K562 (cell line): ENCODE results near the gene LRRC58. TPM values are rescaled to one million over a fixed set of nuclear protein-coding genes. Genes with fewer than 3 reads are reported as not detected.

Experiments used
- ATAC-seq: fragments of 200-7000 bp; cut with Tn5 transposase; 3 replicates; pipeline ENCODE4 v1.9.1; 2020; ENCODE audit warnings: moderate library complexity
- BruUV-seq: library from RNA; stranded (reverse); fragments of 400-500 nt; replicated peaks from 2 replicates; lab custom pipeline; 2021; lab: Mats Ljungman, UMichigan
- CTCF ChIA-PET: fragments of 300-600 bp; formaldehyde crosslinking; extraction: SDS; loops from one replicate; lab custom pipeline; 2021; ENCODE audit warnings: low intra/inter-chr PET ratio; lab: Yijun Ruan, JAX
- POLR2A ChIA-PET: fragments of 300-600, 350-650 bp; sonication (Branson Sonifier 250); formaldehyde crosslinking; extraction: SDS; loops from one replicate; lab custom pipeline; 2021; ENCODE audit warnings: antibody characterized with exemption, inconsistent platforms; lab: Yijun Ruan, JAX
- DNase-seq, 4 experiments: peaks; one replicate each; pipeline versions ENCODE4 v3.0.0 to v3.0.0-alpha.2; 2011 to 2018; ENCODE audit warnings: low spot score in 3 of 4, mixed read lengths in 3 of 4; ENCODE audit errors: extremely low read depth in 1 of 4
- FAIRE-seq: peaks from 2 replicates; lab custom pipeline; 2011; peaks lifted over from hg19 to GRCh38; lab: Jason Lieb, UNC
- H2AFZ ChIP-seq: 2 replicates; pipeline ENCODE4 v1.6.0; 2011; ENCODE audit warnings: low read depth, low read length, control low read depth, inconsistent platforms
- H3K27ac ChIP-seq: fragments of 200-600 bp; 3 replicates; pipeline ENCODE4 v1.8.0; 2011; ENCODE audit warnings: low read depth, mild to moderate bottlenecking, control low read depth, inconsistent platforms, low read length, moderate library complexity, mixed read lengths; ENCODE audit errors: extremely low read depth
- H3K27me3 ChIP-seq, 2 experiments: fragments of 300-600 bp in 1 of 2; 2 replicates in 1 of 2; 3 replicates in 1 of 2; pipeline versions ENCODE4 v1.6.0 to v1.8.0; 2011; ENCODE audit warnings: inconsistent platforms in 2 of 2, low read length in 2 of 2, mild to moderate bottlenecking in 1 of 2, mixed read lengths in 1 of 2, moderate library complexity in 1 of 2; ENCODE audit not compliant: control insufficient read depth in 2 of 2, insufficient read depth in 2 of 2
- H3K36me3 ChIP-seq: fragments of 300-600 bp; 3 replicates; pipeline ENCODE4 v1.8.0; 2011; ENCODE audit warnings: mild to moderate bottlenecking, low read length, inconsistent platforms; ENCODE audit not compliant: control insufficient read depth, insufficient read depth
- H3K4me1 ChIP-seq, 2 experiments: fragments of 200-600 bp in 1 of 2; replicated peaks in 1 of 2; 2 replicates in 1 of 2; 3 replicates in 1 of 2; pipeline versions ENCODE4 v1.5.1 to v1.8.0; 2011; ENCODE audit warnings: inconsistent platforms in 2 of 2, low read length in 2 of 2, mild to moderate bottlenecking in 1 of 2, mixed read lengths in 1 of 2, moderate library complexity in 1 of 2; ENCODE audit not compliant: control insufficient read depth in 2 of 2, insufficient read depth in 2 of 2
- H3K4me2 ChIP-seq: 2 replicates; pipeline ENCODE4 v1.6.1; 2011; ENCODE audit warnings: low read length, control low read depth, inconsistent platforms, mixed read lengths; ENCODE audit not compliant: insufficient read depth
- H3K4me3 ChIP-seq: fragments of 200-600 bp; sonication (generic), shearing (Covaris generic); 2 replicates; pipeline ENCODE4 v1.5.1; 2016; ENCODE audit warnings: control low read depth, inconsistent platforms
- H3K79me2 ChIP-seq: fragments of 200-600 bp; 3 replicates; pipeline ENCODE4 v1.8.0; 2011; ENCODE audit warnings: low read length, inconsistent platforms; ENCODE audit not compliant: control insufficient read depth, insufficient read depth
- H3K9ac ChIP-seq, 2 experiments: 2 replicates each; pipeline versions ENCODE4 v1.6.0 to v1.6.1; 2011; ENCODE audit warnings: low read depth in 2 of 2, low read length in 2 of 2, control low read depth in 1 of 2, inconsistent platforms in 1 of 2, mild to moderate bottlenecking in 1 of 2, mixed read lengths in 1 of 2; ENCODE audit not compliant: insufficient read depth in 1 of 2
- H3K9me1 ChIP-seq: one replicate; pipeline ENCODE4 v1.6.0; 2011; ENCODE audit warnings: inconsistent platforms, mild to moderate bottlenecking, low read length, moderate library complexity; ENCODE audit not compliant: control insufficient read depth, insufficient read depth
- H3K9me3 ChIP-seq: replicated peaks from 2 replicates; pipeline ENCODE4 v1.5.1; 2011; ENCODE audit warnings: low read depth, low read length, inconsistent platforms; ENCODE audit not compliant: control insufficient read depth, insufficient read depth
- H4K20me1 ChIP-seq: replicated peaks from 2 replicates; pipeline ENCODE4 v1.6.1; 2011; ENCODE audit warnings: low read length, inconsistent platforms, mixed read lengths; ENCODE audit not compliant: control insufficient read depth, insufficient read depth
- CBX8 ChIP-seq: fragments of 200-600 bp; sonication (generic); IDR thresholded peaks from 2 replicates; pipeline ENCODE4 v1.6.1; 2012; ENCODE audit warnings: borderline replicate concordance, mixed run types, low read depth, mild to moderate bottlenecking, moderate library complexity, mixed read lengths, low read length, control low read depth, inconsistent platforms; ENCODE audit not compliant: poor library complexity, severe bottlenecking; ENCODE audit errors: extremely low read depth
- DIDO1 ChIP-seq: fragments of 450-650 bp; IDR thresholded peaks from 2 replicates; pipeline ENCODE4 v1.6.1; 2016; ENCODE audit warnings: low read depth, missing biosample characterization, missing genetic modification characterization
- KDM5B ChIP-seq: fragments of 200-600 bp; sonication (generic); IDR thresholded peaks from 2 replicates; pipeline ENCODE4 v1.6.1; 2012; ENCODE audit warnings: low read depth, mild to moderate bottlenecking, moderate library complexity, low read length, control low read depth, inconsistent platforms; ENCODE audit not compliant: insufficient replicate concordance
- POLR2G ChIP-seq: fragments of 200-400 bp; formaldehyde crosslinking; IDR thresholded peaks from 2 replicates; pipeline ENCODE4 v1.6.1; 2017; ENCODE audit warnings: low read depth, mild to moderate bottlenecking, antibody characterized with exemption, low read length, moderate library complexity
- RBM34 ChIP-seq: fragments of 200-400 bp; formaldehyde crosslinking; IDR thresholded peaks from 2 replicates; pipeline ENCODE4 v1.6.1; 2018; ENCODE audit warnings: low read length, borderline replicate concordance; ENCODE audit not compliant: insufficient read depth
- SAP30 ChIP-seq: fragments of 200-600 bp; sonication (generic); IDR thresholded peaks from 2 replicates; pipeline ENCODE4 v1.6.1; 2012; ENCODE audit warnings: borderline replicate concordance, low read depth, mild to moderate bottlenecking, moderate library complexity, low read length, control low read depth, inconsistent platforms; ENCODE audit not compliant: insufficient read depth, poor library complexity, severe bottlenecking
- TCF3 ChIP-seq: sonication (generic); formaldehyde crosslinking; IDR thresholded peaks from 2 replicates; pipeline ENCODE4 v1.4.0; 2020; ENCODE audit warnings: mild to moderate bottlenecking, missing genetic modification reagents
- ZNF324 ChIP-seq: fragments of 250-450 bp; sonication (Bioruptor Pico); IDR thresholded peaks from 2 replicates; pipeline ENCODE4 v1.4.0; 2020; ENCODE audit warnings: mild to moderate bottlenecking
- ZSCAN29 ChIP-seq: fragments of 450-650 bp; IDR thresholded peaks from 2 replicates; pipeline ENCODE4 v1.6.1; 2017
- WGBS: fragments of 100-300 bp; shearing (Covaris generic); methylation state at CpG from one replicate; pipeline ENCODE4 v1.1.6; 2016; ENCODE audit warnings: low coverage, mixed read lengths; ENCODE audit not compliant: insufficient coverage; ENCODE audit errors: missing lambda C conversion rate; 5-methylcytosine and 5-hydroxymethylcytosine counted together
- in situ Hi-C: fragments of 300-500 bp; cut with MboI; formaldehyde crosslinking; loops from 4 replicates; pipeline ENCODE4 v1.15.0; 2018; ENCODE audit warnings: inconsistent platforms, mixed read lengths
- intact Hi-C: fragments of 100-400 bp; cut with micrococcal nuclease; formaldehyde crosslinking; loops from 2 replicates; pipeline ENCODE4 v1.14.2; 2022
- polyA plus RNA-seq, 8 experiments: library from polyadenylated mRNA; depleted of rRNA in 4 of 8; stranded (reverse) in 5 of 8; unstranded in 3 of 8; fragments of >200 nt; fragmentation: Nextera tagmentation in 2 of 8; fragmentation: Illumina TruSeq in 1 of 8; extraction: Ambion mirVana in 2 of 8; extraction: Trizol in 1 of 8; gene quantifications; 2 replicates each; pipeline versions ENCODE4 v1.2.1 to v1.2.3, GENCODE V29; 2011 to 2014; ENCODE audit warnings: inconsistent platforms in 1 of 8, missing spikeins in 1 of 8
- total RNA-seq, 7 experiments: library from RNA; depleted of rRNA in 6 of 7; stranded (reverse); fragments of >200 nt in 6 of 7; fragmentation: Illumina TruSeq in 2 of 7; extraction: Trizol in 2 of 7; gene quantifications; 2 replicates each; pipeline versions ENCODE4 v1.2.1 to v1.2.3, GENCODE V29; 2011 to 2021; ENCODE audit warnings: low replicate concordance in 1 of 7
- TF ChIP-seq, protein P1 (sequence below): fragments of 250-450 bp; sonication (Bioruptor Pico); IDR thresholded peaks from 2 replicates; pipeline ENCODE4 v1.4.0; 2020; ENCODE audit warnings: mild to moderate bottlenecking

The LRRC58 gene
- total and polyA plus RNA-seq, 9 of the 15 experiments (the other 6 are each of a cell fraction or from before 2014, with no cell fraction given), result 5.6 to 26.6 (median 14.8) TPM

DNA sequence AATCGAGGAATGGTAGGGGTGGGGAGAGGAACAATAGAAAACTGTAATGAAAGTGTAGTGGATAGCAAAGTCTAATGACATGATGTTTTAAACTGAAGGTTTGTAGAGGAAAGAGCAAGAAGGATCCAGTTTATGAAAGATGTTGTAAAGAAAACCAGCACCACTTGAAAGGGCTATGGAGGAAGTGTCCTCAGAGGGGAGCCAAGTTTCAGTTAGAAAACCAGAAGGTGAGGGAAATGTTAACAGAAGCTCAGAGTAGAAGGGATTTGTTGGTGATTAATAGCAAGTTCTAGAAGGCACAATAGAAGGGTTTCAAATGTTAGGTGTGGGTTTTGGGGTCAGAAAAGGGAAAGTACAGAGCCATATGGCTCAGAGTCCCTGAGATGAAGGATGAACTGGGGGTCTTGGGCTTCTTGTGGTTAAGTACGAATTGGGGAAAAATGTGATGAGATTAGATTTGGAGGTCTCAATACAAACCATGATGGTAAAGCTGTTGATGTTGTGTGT, 33.8 kb upstream of the LRRC58 start:
- ATAC-seq (no peak), FAIRE-seq (no peak), DNase-seq (no peak)
- H3K9ac ChIP-seq, result no peak overlapping the region
- intact Hi-C loops (no loop called here), in situ Hi-C loops (no loop called here)
- no peak overlapping the region for H3K4me2 ChIP-seq
- no peak overlapping the region for H3K4me3 ChIP-seq
- ChIA-PET POLR2A (no interaction called here), CTCF (no interaction called here)
- BruUV-seq, result no TSS peak
- no peaks in the 10 kb centered on the region for H4K20me1 ChIP-seq
- H3K36me3 ChIP-seq, result no peaks in the 10 kb centered on the region
- no peak overlapping the region for H2AFZ ChIP-seq
- H3K79me2 ChIP-seq, result no peaks in the 10 kb centered on the region
- no peak overlapping the region for H3K27ac ChIP-seq
- WGBS, result 0% methylated on average over 2 of the region's 2 CpGs
- H3K4me1 ChIP-seq, result no peaks in the 10 kb centered on the region
- TF ChIP-seq CBX8, result no peak
- no peak for TF ChIP-seq POLR2G
- TF ChIP-seq TCF3 (CRISPR knock-in tag), result no peak
- no peak for TF ChIP-seq DIDO1 (tag)
- no peak for TF ChIP-seq ZNF324
- TF ChIP-seq SAP30, result no peak
- TF ChIP-seq RBM34, result no peak
- no peak for TF ChIP-seq ZSCAN29
- TF ChIP-seq, protein P1, sequence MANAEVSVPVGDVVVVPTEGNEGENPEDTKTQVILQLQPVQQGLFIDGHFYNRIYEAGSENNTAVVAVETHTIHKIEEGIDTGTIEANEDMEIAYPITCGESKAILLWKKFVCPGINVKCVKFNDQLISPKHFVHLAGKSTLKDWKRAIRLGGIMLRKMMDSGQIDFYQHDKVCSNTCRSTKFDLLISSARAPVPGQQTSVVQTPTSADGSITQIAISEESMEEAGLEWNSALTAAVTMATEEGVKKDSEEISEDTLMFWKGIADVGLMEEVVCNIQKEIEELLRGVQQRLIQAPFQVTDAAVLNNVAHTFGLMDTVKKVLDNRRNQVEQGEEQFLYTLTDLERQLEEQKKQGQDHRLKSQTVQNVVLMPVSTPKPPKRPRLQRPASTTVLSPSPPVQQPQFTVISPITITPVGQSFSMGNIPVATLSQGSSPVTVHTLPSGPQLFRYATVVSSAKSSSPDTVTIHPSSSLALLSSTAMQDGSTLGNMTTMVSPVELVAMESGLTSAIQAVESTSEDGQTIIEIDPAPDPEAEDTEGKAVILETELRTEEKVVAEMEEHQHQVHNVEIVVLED (CRISPR knock-in tag), result no peak
- TF ChIP-seq KDM5B, result no peak
- H3K9me1 ChIP-seq, result no peaks in the 10 kb centered on the region
- H3K9me3 ChIP-seq, result no peaks in the 10 kb centered on the region
- H3K27me3 ChIP-seq, result no peaks in the 10 kb centered on the region
